HepG2 (cell line): ENCODE measurements around the gene HAUS5. TPM values are rescaled to one million over a fixed set of nuclear protein-coding genes. Genes with fewer than 3 reads are reported as not detected.

Experiments
- ATAC-seq: fragments of 200-7000 bp; cut with Tn5 transposase; 3 replicates; pipeline ENCODE4 v1.9.1; 2020; ENCODE audit warnings: mild to moderate bottlenecking, moderate library complexity
- BruUV-seq: library from RNA; stranded (reverse); fragments of 400-500 nt; replicated peaks from 2 replicates; lab custom pipeline; 2021; lab: Mats Ljungman, UMichigan
- CTCF ChIA-PET: fragments of 300-600 bp; formaldehyde crosslinking; extraction: SDS; loops from one replicate; lab custom pipeline; 2021; ENCODE audit warnings: low total read pairs, inconsistent platforms, low intra/inter-chr PET ratio; lab: Yijun Ruan, JAX
- POLR2A ChIA-PET: fragments of 350-600 bp; sonication (Branson Sonifier 250); formaldehyde crosslinking; loops from one replicate; lab custom pipeline; 2020; ENCODE audit warnings: antibody characterized with exemption, inconsistent platforms; lab: Yijun Ruan, JAX
- DNase-seq: peaks from one replicate; pipeline ENCODE4 v3.0.0-alpha.2; 2015; ENCODE audit warnings: low spot score
- FAIRE-seq: peaks from 3 replicates; lab custom pipeline; 2011; peaks lifted over from hg19 to GRCh38; lab: Jason Lieb, UNC
- H2AFZ ChIP-seq: one replicate; pipeline ENCODE4 v1.6.1; 2011; ENCODE audit warnings: low read length, inconsistent platforms
- H3K27ac ChIP-seq: fragments of 300-600 bp; 3 replicates; pipeline ENCODE4 v1.8.0; 2011; ENCODE audit warnings: mixed run types, mild to moderate bottlenecking, mixed read lengths, low read length, inconsistent platforms; ENCODE audit not compliant: insufficient read depth; ENCODE audit errors: extremely low read length
- H3K27me3 ChIP-seq, 2 experiments: fragments of 200-600 bp in 1 of 2; 2 replicates in 1 of 2; 3 replicates in 1 of 2; pipeline versions ENCODE4 v1.6.0 to v1.8.0; 2011; ENCODE audit warnings: low read length in 2 of 2, mild to moderate bottlenecking in 2 of 2, moderate library complexity in 2 of 2, inconsistent platforms in 1 of 2; ENCODE audit not compliant: insufficient read depth in 2 of 2, control insufficient read depth in 1 of 2
- H3K36me3 ChIP-seq, 2 experiments: fragments of 200-600 bp in 1 of 2; replicated peaks in 1 of 2; 2 replicates in 1 of 2; 3 replicates in 1 of 2; pipeline versions ENCODE4 v1.5.1 to v1.8.0; 2011; ENCODE audit warnings: low read length in 2 of 2, inconsistent platforms in 1 of 2; ENCODE audit not compliant: insufficient read depth in 2 of 2, control insufficient read depth in 1 of 2
- H3K4me1 ChIP-seq: 2 replicates; pipeline ENCODE4 v1.5.1; 2012; ENCODE audit warnings: low read length, inconsistent platforms; ENCODE audit not compliant: insufficient read depth
- H3K4me2 ChIP-seq: 2 replicates; pipeline ENCODE4 v1.6.0; 2011; ENCODE audit warnings: low read depth, low read length, inconsistent platforms
- H3K4me3 ChIP-seq, 3 experiments: fragments of 200-600 bp in 1 of 3; sonication (generic), shearing (Covaris generic) in 1 of 3; replicated peaks in 1 of 3; 2 replicates each; pipeline ENCODE4 v1.5.1; 2011 to 2016; ENCODE audit warnings: low read length in 3 of 3, inconsistent platforms in 2 of 3, low read depth in 2 of 3, mild to moderate bottlenecking in 2 of 3, control low read depth in 1 of 3, mixed read lengths in 1 of 3; ENCODE audit not compliant: insufficient read depth in 1 of 3
- H3K79me2 ChIP-seq: one replicate; pipeline ENCODE4 v1.6.1; 2011; ENCODE audit warnings: low read length, inconsistent platforms; ENCODE audit not compliant: insufficient read depth
- H3K9ac ChIP-seq: 2 replicates; pipeline ENCODE4 v1.6.0; 2011; ENCODE audit warnings: mild to moderate bottlenecking, low read depth, low read length, inconsistent platforms; ENCODE audit not compliant: insufficient read depth
- H3K9me3 ChIP-seq: 2 replicates; pipeline ENCODE4 v1.5.1; 2012; ENCODE audit warnings: mild to moderate bottlenecking, low read length
- H4K20me1 ChIP-seq: 2 replicates; pipeline ENCODE4 v1.6.0; 2011; ENCODE audit warnings: inconsistent platforms, mild to moderate bottlenecking, low read length, moderate library complexity; ENCODE audit not compliant: insufficient read depth
- DZIP1 ChIP-seq: sonication (generic); formaldehyde crosslinking; IDR thresholded peaks from 2 replicates; pipeline ENCODE4 v1.5.0; 2020; ENCODE audit warnings: mild to moderate bottlenecking, missing genetic modification reagents
- ETV5 ChIP-seq: IDR thresholded peaks from 2 replicates; pipeline ENCODE4 v1.6.1; 2018; ENCODE audit warnings: missing biosample characterization, missing genetic modification reagents, inconsistent platforms, borderline replicate concordance
- HES4 ChIP-seq: sonication (generic); formaldehyde crosslinking; IDR thresholded peaks from 2 replicates; pipeline ENCODE4 v1.9.0; 2021; ENCODE audit warnings: mild to moderate bottlenecking, missing genetic modification reagents, borderline replicate concordance
- HIC2 ChIP-seq: sonication (generic); formaldehyde crosslinking; IDR thresholded peaks from 2 replicates; pipeline ENCODE4 v1.9.0; 2022; ENCODE audit warnings: low read depth, missing genetic modification reagents
- MXD4 ChIP-seq: IDR thresholded peaks from 2 replicates; pipeline ENCODE4 v1.6.1; 2016; ENCODE audit warnings: mild to moderate bottlenecking, missing biosample characterization, missing genetic modification reagents
- PAXIP1 ChIP-seq: sonication (generic); formaldehyde crosslinking; conservative IDR thresholded peaks from 2 replicates; pipeline ENCODE4 v1.4.0; 2020; ENCODE audit warnings: mild to moderate bottlenecking, missing genetic modification reagents, moderate library complexity
- RARA ChIP-seq: IDR thresholded peaks from 2 replicates; pipeline ENCODE4 v1.6.1; 2016; ENCODE audit warnings: missing genetic modification reagents, missing compliant biosample characterization
- RNF219 ChIP-seq: sonication (generic); formaldehyde crosslinking; IDR thresholded peaks from 2 replicates; pipeline ENCODE4 v1.5.0; 2020; ENCODE audit warnings: mild to moderate bottlenecking, missing genetic modification reagents
- RXRB ChIP-seq: IDR thresholded peaks from 2 replicates; pipeline ENCODE4 v1.6.1; 2016; ENCODE audit warnings: borderline replicate concordance, missing genetic modification reagents, missing compliant biosample characterization
- SNRNP70 ChIP-seq: fragments of 200-400 bp; formaldehyde crosslinking; IDR thresholded peaks from 2 replicates; pipeline ENCODE4 v1.6.1; 2017; ENCODE audit warnings: mild to moderate bottlenecking, low read depth, low read length, moderate library complexity
- ZNF605 ChIP-seq: sonication (generic); formaldehyde crosslinking; IDR thresholded peaks from 2 replicates; pipeline ENCODE4 v1.8.0; 2022; ENCODE audit warnings: mild to moderate bottlenecking, missing genetic modification reagents
- ZNF607 ChIP-seq: sonication (generic); formaldehyde crosslinking; IDR thresholded peaks from 2 replicates; pipeline ENCODE4 v1.5.1; 2020; ENCODE audit warnings: missing genetic modification reagents, mild to moderate bottlenecking, borderline replicate concordance
- ZSCAN9 ChIP-seq: IDR thresholded peaks from 2 replicates; pipeline ENCODE4 v1.6.1; 2016; ENCODE audit warnings: borderline replicate concordance
- WGBS: methylation state at CpG from one replicate; pipeline ENCODE4 v1.1.6; 2017; ENCODE audit warnings: low lambda C conversion rate; 5-methylcytosine and 5-hydroxymethylcytosine counted together
- in situ Hi-C: cut with HindIII; loops from 2 replicates; pipeline ENCODE4 v1.10.0; 2017; ENCODE audit warnings: low pct_unique_long_range_greater_than_20kb; ENCODE audit not compliant: extremely low pct_ligation_motif_present
- intact Hi-C: fragments of 100-400 bp; cut with micrococcal nuclease; formaldehyde crosslinking; loops from one replicate; pipeline ENCODE4 v1.10.0; 2022; ENCODE audit not compliant: unreplicated experiment
- polyA plus RNA-seq, 8 experiments: library from polyadenylated mRNA; depleted of rRNA in 3 of 8; stranded (reverse) in 7 of 8; unstranded in 1 of 8; fragments of >200 nt; fragmentation: Illumina TruSeq in 4 of 8; extraction: Trizol in 4 of 8; gene quantifications; 2 replicates each; pipeline versions ENCODE4 v1.2.1 to v1.2.3, GENCODE V29; 2011 to 2016; ENCODE audit warnings: low read depth in 4 of 8, missing spikeins in 1 of 8, mixed read lengths in 1 of 8; ENCODE audit not compliant: insufficient read depth in 1 of 8
- total RNA-seq, 5 experiments: library from RNA; depleted of rRNA; stranded (reverse); fragments of >200 nt; fragmentation: Illumina TruSeq; extraction: Trizol; gene quantifications; 2 replicates each; pipeline ENCODE4 v1.2.3, GENCODE V29; 2016; ENCODE audit warnings: low read depth in 1 of 5

HAUS5 gene
- total and polyA plus RNA-seq, 2 of the 13 experiments (the other 11 are each of a cell fraction or from before 2014, with no cell fraction given), result 10.3 to 17.7 TPM

GRCh38 chr19:35578707-35579106, 33.8 kb upstream of the HAUS5 start (continued):
- TF ChIP-seq ETV5 (CRISPR knock-in tag) (no peak), DZIP1 (CRISPR knock-in tag) (no peak), HES4 (CRISPR knock-in tag) (no peak), MXD4 (CRISPR knock-in tag) (no peak), ZNF607 (CRISPR knock-in tag) (no peak), RARA (CRISPR knock-in tag) (no peak)

GRCh38 chr19:35582760-35583159, 29.8 kb upstream of the HAUS5 start:
- H3K27ac ChIP-seq, result no peak overlapping the region
- peaks cover 0 to 9% of the 10 kb centered on the region in 2 experiments; a peak in 3 of 5 replicates for H3K27me3 ChIP-seq
- DNase-seq (no peak), FAIRE-seq (no peak), ATAC-seq (no peak)
- no peaks in the 10 kb centered on the region for H3K36me3 ChIP-seq
- no TSS peak for BruUV-seq
- no peak overlapping the region for H3K4me2 ChIP-seq
- H3K4me3 ChIP-seq, result no peak overlapping the region
- H3K9ac ChIP-seq, result no peak overlapping the region
- intact Hi-C loops, result no loop called here
- no peaks in the 10 kb centered on the region for H3K79me2 ChIP-seq
- 50% methylated on average over 1 of the region's 1 CpG for WGBS
- H2AFZ ChIP-seq, result no peak overlapping the region
- no peaks in the 10 kb centered on the region for H3K4me1 ChIP-seq
- in situ Hi-C loops, result no loop called here
- H4K20me1 ChIP-seq, result no peaks in the 10 kb centered on the region
- CTCF ChIA-PET, result no interaction called here
- POLR2A ChIA-PET, result no interaction called here
- H3K9me3 ChIP-seq, result no peaks in the 10 kb centered on the region
- TF ChIP-seq RXRB (CRISPR knock-in tag) (no peak), ZSCAN9 (CRISPR knock-in tag) (no peak), HIC2 (no peak), ZNF605 (CRISPR knock-in tag) (no peak), SNRNP70 (no peak), PAXIP1 (CRISPR knock-in tag) (no peak), RNF219 (CRISPR knock-in tag) (no peak)
